Activated CD4-positive, alpha-beta T cell treated with anti-CD3 and anti-CD28 coated beads, Interleukin-2, amount 50 U/mL, for 1 hour (primary cell): ENCODE measurements around the gene RAB40C.
A peak's percentile ranks its signal among the peaks of the same experiment; 100 is the strongest.

ENCODE experiments used
- DNase-seq: peaks from one replicate; pipeline ENCODE4 v3.0.0-alpha.2; 2020

RAB40C gene

DNA sequence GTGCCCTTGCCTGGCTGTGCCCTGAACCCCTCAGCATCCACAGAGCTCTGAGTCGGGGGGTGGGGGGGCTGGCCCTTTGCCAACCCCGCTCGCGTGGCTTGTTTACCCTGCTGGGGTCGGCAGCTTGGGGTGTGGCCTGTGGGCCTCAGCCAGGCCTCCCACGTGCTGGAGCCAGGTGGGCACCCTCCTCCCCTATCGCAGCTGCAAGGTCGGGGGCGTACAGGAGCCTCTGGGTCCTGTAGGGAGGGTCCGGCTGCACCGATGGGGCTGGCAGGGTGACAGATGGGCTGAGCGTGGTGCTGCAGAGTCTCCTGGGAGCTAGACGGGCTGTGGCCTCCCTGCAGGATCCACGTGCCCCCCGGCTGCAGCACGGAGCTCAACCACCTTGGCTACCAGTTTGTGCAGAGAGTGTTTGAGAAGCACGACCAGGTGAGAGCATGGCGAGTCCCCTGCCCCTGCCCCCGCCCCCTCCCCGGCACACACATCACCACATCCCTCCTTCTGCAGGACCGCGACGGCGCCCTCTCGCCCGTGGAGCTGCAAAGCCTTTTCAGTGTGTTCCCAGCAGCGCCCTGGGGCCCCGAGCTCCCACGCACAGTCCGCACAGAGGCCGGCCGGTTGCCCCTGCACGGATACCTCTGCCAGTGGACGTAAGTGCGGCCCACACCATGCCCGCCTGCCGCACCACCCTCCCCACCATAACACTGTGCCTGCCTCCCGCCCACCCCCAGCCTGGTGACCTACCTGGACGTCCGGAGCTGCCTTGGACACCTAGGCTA, 81.7 kb downstream of the RAB40C start:
- no peak for DNase-seq

DNA sequence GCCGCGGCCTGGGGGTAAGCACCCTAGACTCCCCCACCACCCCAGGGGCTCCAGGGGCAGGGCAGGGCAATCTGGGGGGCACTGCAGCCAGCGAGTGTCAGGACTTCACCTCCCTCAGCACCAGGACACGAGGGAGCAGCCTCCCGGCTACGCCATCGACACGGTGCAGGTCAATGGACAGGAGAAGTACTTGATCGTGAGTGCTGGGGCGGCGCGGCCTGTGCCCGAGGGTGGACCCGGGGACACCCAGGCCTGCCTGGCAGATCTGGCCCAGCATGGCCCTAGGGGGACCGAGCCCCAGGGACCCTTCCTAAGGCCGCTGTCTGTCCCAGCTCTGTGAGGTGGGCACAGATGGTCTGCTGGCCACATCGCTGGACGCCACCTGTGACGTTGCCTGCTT, 82.5 kb downstream of the RAB40C start:
- no peak for DNase-seq

DNA sequence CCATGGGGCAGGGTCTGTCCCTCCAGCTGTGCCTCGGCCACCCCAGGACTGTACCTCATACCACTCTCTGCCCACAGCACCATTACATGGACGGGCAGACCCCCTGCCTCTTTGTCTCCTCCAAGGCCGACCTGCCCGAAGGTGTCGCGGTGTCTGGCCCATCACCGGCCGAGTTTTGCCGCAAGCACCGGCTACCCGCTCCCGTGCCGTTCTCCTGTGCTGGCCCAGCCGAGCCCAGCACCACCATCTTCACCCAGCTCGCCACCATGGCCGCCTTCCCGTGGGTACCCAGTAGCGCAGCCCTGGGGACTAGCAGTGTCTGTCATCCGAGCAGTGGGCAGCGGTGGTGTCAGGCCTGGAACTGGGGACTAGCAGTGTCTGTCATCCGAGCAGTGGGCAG, 83.0 kb downstream of the RAB40C start:
- DNase-seq: no peak

DNA sequence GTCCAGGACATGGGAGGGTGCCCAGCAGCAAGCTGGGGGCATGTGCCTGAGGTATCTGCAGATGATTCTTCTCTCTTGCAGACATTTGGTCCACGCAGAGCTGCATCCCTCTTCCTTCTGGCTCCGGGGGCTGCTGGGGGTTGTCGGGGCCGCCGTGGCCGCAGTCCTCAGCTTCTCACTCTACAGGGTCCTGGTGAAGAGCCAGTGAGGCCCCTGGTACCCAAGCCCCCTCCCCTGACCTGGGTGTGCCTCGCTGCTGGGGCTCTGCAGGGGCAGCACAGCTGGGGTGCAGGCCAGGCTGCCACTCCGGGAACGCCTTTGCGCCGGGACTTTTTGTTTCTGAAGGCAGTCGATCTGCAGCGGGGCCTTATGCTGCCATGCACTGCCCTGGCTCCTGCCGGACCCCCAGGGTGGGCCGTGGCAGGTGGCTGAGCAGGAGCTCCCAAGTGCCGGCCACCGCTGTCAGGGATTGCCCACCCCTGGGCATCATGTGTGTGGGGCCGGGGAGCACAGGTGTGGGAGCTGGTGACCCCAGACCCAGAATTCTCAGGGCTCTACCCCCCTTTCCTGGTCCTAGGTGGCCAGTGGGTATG, 83.6 kb downstream of the RAB40C start:
- DNase-seq: no peak

DNA sequence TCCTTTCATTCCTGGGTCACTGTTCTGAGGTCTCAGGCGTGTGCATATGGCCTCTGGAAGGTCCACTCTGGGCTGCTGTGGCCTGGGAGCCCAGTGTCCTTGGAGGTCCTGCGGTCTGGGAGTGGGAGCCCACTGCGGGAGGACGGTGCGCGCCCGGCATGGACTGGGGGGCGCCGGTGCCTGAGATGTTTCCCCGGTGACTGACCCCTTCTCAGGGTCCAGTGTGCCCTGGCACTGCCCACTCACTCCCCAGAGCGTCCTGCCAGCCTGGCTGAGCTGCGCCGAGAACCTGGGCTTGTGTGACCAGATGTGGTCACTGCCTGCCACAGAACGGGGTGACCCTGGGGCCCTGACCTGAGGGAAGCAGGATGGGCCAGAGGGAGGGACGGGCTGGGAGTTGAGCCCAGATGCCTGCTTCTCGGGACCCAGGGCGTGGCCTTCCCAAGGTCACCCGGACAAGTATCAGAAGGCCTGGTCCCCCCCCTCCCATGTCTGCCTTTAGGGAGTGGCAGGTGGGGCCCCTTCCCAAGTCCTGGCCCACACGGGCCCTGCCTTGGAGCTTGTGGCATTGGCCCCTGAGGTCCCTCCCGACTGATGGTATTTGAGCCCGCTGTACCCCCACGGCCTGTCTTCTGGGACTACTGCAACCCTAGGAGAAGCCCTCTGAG, 84.5 kb downstream of the RAB40C start:
- DNase-seq: no peak

DNA sequence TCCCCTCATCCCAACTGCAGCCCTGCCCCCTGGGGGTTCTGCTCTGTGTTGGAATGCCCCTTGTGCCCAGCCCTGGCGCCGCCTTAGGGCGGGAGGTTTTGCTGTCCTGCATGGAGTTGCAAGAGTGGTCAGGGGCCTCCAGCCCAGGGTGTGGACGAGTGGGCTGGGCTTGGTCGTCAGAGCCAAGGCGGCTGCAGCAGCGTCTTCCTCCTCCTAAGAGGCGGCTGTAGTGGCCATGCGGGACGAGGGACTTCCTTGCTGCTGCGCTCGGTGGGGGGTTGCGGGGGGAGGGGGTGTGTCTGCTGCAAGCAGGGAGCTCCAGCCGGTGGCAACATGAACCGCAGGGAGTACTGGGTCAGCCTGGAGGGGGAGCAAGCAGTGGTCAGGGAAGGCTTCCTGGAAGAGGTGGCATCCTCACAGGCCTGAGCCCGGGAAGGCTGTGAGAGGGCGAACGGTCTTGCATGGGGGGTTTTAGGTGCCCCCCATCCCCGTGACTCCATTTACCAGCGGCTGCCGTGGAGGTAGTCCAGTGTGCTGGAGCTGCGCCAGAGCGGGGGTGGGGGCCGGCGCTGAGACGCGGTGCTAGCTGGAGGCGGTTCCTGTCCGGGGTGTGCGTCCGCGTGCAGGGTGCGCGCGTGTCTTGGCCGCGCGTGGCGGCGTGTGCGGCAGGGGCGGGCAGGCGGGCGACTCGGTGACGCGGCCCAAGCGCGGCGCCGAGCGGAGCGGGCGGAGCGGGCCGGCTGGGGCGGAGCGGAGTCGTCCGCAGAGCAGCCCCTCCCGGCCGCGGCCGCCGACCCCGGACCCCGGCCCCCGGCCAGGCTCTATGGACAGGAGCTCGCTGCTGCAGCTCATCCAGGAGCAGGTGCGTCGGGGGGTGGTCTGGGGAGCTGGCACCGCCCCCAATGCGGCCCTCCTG, 85.4 kb downstream of the RAB40C start, which contains the start of gene RHBDL1:
Gene RHBDL1 (plus strand): TSS at position 704 of the 916 bp plus-strand sequence. CDS start 120 bp downstream, at position 824.
- DNase-seq: no peak

DNA sequence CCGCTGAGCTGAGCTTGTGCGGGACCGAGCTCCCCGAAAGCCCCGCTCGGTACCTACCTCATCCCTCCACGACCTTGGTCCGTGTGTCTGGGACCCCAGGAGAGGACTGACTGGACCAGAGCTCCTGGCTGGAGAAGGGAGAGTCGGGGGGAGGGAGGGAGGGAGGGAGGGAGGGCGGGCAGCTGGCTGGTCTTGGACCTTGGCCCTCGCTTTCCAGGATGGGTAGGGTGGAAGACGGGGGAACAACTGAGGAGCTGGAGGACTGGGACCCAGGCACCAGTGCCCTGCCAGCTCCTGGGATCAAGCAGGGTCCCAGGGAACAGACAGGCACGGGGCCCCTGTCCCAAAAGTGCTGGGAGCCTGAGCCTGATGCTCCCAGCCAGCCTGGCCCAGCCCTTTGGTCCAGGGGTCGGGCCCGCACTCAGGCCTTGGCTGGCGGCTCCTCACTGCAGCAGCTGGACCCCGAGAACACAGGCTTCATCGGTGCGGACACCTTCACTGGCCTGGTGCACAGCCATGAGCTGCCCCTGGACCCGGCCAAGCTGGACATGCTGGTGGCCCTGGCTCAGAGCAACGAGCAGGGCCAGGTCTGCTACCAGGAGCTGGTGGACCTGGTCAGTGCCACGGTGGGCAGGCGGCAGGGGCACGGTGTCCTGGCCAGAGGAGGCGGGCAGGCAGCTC, 86.2 kb downstream of the RAB40C start:
- DNase-seq: no peak

DNA sequence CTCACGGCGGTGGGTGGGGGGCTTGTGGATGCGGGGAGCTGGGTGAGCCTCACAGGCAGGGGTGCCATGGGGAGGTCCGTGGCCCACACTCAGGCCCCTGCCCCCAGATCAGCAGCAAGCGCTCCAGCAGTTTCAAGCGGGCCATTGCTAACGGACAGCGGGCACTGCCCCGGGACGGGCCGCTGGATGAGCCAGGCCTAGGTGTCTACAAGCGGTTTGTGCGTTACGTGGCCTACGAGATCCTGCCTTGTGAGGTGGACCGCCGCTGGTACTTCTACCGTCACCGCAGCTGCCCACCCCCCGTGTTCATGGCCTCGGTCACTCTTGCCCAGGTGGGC, 86.7 kb downstream of the RAB40C start:
- DNase-seq: no peak

DNA sequence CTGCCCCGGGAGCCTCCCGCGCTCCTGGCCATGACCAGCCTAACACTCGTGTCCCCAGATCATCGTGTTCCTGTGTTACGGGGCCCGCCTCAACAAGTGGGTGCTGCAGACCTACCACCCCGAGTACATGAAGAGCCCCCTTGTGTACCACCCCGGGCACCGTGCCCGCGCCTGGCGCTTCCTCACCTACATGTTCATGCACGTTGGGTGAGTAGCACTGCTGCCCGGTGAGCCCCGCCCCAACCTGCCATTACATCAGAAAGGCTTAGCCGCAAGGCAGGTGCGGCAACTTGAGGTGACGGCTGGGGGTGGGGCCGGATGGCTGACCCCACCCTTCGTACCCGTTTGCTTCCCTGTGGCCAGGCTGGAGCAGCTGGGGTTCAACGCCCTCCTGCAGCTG, 87.0 kb downstream of the RAB40C start:
- DNase-seq: peak; percentile 59

DNA sequence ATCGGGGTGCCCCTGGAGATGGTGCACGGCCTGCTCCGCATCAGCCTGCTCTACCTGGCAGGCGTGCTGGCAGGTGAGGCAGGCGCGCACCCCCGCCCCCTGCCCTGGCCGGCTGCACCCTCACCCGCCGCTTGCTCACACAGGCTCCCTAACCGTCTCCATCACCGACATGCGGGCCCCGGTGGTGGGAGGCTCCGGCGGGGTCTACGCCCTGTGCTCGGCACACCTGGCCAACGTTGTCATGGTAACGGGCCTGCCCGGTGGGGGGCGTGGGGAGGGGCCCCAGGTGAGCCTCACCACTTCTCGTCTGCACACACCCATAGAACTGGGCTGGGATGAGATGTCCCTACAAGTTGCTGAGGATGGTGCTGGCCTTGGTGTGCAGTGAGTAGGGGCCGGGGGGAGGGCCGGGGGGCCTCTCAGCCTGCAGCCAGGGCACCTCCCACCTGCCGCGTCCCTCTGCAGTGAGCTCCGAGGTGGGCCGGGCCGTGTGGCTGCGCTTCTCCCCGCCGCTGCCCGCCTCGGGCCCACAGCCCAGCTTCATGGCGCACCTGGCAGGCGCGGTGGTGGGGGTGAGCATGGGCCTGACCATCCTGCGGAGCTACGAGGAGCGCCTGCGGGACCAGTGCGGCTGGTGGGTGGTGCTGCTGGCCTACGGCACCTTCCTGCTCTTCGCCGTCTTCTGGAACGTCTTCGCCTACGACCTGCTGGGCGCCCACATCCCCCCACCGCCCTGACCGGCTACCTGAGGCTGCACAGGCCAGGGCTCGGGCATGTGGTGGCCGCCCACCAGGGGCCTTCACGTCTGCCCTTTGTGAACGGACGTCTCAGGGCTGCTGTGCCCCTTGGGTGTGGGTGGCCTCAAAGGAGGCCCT, 87.7 kb downstream of the RAB40C start:
- DNase-seq: no peak

DNA sequence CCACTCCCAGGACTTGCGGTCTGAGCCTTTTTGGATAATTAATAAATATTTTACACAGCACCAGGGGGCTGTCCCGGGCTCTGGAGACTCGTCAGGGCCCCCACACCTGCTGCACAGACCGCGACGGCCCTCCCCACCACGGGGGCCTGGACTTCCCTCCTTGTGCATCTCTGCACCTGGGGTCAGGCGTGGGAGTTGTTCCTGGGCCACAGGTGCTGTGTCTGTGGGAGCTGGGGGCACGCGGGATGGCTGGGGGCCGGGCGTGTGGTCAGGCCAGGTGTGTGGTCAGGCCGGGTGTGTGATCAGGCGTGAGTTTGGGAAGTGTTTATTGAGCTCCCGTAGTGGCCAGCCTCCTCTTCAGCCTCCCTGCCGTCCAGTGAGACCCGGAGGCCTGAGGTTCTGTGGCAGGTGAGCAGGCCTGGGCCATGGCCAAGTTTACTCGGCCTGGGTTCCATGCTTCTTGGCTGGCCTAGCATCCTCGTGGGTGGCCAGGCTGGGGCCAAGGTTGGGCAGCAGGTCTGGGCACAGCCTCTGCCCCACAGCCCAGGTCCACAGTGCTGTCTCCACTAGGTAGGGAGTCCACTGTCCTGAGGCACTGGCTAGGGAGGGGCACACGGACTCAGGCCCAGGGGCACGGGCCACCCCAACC, 88.5 kb downstream of the RAB40C start:
- DNase-seq: no peak
